Brain microvascular endothelial cell (primary cell): ENCODE data around the gene CLNS1A.

Source experiments
- DNase-seq: peaks from one replicate; pipeline ENCODE4 v3.0.0-alpha.2; 2020
- H3K27ac ChIP-seq: fragments of 250-450 bp; sonication (Bioruptor Pico); 2 replicates; pipeline ENCODE4 v1.5.1; 2020; ENCODE audit warnings: mild to moderate bottlenecking, moderate library complexity
- H3K27me3 ChIP-seq: fragments of 250-450 bp; sonication (Bioruptor Pico); replicated peaks from 2 replicates; pipeline ENCODE4 v1.5.1; 2020; ENCODE audit warnings: mild to moderate bottlenecking
- H3K36me3 ChIP-seq: fragments of 250-450 bp; sonication (Bioruptor Pico); replicated peaks from 2 replicates; pipeline ENCODE4 v1.5.1; 2020; ENCODE audit warnings: mild to moderate bottlenecking
- H3K4me3 ChIP-seq: 2 replicates; pipeline ENCODE4 v1.5.1; 2011; ENCODE audit warnings: low read depth, mild to moderate bottlenecking, control low read depth, low read length, moderate library complexity
- in situ Hi-C: cut with HindIII; loops from 2 replicates; pipeline ENCODE4 v1.10.0; 2017; ENCODE audit warnings: low sequenced_read_pairs, low pct_ligation_motif_present
- TF ChIP-seq, protein P1 (sequence below): IDR thresholded peaks from 2 replicates; pipeline ENCODE4 v1.5.1; 2011; ENCODE audit warnings: low read depth, mild to moderate bottlenecking, moderate library complexity, low read length, control low read depth, inconsistent platforms; ENCODE audit errors: missing control alignments

The CLNS1A gene

DNA sequence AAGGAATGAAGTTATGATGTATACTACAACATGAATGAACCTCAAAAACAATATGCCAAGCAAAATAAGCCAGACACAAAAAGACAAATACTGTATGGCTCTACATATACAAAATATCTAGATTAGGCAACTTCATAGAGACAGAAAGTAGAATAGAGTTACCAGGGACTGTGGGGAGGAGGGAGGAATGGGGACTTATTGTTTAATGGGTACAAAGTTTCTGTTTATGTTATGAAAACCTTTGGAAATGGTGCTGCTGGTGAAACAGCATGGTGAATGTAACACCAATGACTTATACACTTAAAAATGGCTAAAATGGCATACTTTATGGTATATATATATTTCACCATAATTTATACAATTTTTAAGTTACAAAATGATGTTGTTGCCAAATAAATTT lies 43.7 kb downstream of the CLNS1A start:
- TF ChIP-seq, protein P1, sequence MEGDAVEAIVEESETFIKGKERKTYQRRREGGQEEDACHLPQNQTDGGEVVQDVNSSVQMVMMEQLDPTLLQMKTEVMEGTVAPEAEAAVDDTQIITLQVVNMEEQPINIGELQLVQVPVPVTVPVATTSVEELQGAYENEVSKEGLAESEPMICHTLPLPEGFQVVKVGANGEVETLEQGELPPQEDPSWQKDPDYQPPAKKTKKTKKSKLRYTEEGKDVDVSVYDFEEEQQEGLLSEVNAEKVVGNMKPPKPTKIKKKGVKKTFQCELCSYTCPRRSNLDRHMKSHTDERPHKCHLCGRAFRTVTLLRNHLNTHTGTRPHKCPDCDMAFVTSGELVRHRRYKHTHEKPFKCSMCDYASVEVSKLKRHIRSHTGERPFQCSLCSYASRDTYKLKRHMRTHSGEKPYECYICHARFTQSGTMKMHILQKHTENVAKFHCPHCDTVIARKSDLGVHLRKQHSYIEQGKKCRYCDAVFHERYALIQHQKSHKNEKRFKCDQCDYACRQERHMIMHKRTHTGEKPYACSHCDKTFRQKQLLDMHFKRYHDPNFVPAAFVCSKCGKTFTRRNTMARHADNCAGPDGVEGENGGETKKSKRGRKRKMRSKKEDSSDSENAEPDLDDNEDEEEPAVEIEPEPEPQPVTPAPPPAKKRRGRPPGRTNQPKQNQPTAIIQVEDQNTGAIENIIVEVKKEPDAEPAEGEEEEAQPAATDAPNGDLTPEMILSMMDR, result no peak
- in situ Hi-C loops, result no loop called here
- H3K36me3 ChIP-seq, result no peaks in the 10 kb centered on the region
- H3K4me3 ChIP-seq, result no peak overlapping the region
- no peak overlapping the region for H3K27ac ChIP-seq
- no peak for DNase-seq
- H3K27me3 ChIP-seq, result no peaks in the 10 kb centered on the region

DNA sequence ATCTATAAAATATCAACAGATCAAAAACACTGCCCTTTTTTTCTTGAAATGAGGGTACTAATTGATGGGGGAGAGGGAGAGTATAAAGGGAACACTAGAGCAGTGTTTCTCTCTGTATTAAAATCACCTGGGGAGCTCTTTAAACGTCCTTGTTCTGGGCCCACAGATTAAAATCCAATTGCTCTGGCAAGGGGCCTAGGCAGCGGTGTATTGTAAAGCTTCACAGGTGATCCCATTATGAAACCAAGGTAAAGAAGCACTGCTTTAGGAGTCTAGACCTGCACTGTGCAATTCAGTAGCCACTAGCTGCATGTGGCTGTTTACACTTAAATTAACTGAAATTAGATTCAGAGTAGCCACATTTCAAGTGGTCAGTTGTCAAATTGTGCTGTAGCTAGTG lies 44.9 kb downstream of the CLNS1A start:
- Histone ChIP-seq H3K4me3 (no peak overlapping the region), H3K27me3 (no peaks in the 10 kb centered on the region), H3K36me3 (no peaks in the 10 kb centered on the region), H3K27ac (no peak overlapping the region)
- in situ Hi-C loops, result no loop called here
- DNase-seq, result no peak
- TF ChIP-seq, protein P1, result no peak

DNA sequence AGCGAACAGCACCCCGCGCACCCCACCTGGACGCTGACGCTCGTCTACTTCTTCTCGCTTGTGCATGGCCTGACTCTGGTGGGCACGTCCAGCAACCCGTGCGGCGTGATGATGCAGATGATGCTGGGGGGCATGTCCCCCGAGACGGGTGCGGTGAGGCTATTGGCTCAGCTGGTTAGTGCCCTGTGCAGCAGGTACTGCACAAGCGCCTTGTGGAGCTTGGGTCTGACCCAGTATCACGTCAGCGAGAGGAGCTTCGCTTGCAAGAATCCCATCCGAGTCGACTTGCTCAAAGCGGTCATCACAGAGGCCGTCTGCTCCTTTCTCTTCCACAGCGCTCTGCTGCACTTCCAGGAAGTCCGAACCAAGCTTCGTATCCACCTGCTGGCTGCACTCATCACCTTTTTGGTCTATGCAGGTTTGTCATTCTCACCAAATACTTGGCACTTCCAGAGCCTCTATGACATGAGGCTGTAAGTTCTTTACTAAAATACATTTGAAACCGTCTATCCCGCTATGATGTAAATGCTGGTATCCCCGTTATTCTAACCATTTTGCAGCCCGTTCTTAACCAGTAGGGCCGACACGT lies 47.3 kb downstream of the CLNS1A start:
- in situ Hi-C loops, result no loop called here
- Histone ChIP-seq H3K36me3 (no peaks in the 10 kb centered on the region), H3K27me3 (no peaks in the 10 kb centered on the region), H3K27ac (no peak overlapping the region), H3K4me3 (peak overlapping the region; percentile 66)
- peak; percentile 21 for DNase-seq
- TF ChIP-seq, protein P1, result no peak

DNA sequence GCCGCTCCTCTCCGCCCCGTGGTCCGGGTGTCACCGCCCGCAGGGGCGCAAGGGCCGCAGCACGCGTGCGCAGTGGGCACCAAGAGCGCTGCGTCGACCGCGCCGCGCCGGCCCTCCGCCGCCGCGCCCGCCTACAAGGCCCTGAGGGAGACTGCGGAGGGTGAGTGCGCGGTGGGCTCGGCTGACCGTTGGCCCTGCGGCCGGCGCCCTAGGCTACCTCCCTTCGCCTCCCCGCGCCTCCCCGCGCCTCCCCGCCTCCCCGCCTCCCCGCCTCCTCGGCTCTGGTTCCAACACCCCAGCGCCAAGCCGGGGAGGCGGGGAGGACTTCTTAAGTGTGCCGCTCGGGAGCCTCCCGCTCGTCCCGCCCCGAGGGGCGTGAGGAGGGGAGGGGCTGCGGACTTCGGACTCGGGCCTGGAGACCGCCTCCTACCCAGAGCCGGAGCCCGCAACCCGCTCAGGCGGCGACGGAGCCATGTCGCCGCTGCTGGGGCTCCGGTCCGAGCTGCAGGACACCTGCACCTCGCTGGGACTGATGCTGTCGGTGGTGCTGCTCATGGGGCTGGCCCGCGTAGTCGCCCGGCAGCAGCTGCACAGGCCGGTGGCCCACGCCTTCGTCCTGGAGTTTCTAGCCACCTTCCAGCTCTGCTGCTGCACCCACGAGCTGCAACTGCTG lies 47.9 kb downstream of the CLNS1A start, which contains the start of gene AQP11:
Gene AQP11, plus strand, starts transcription at position 433 of the 673 bp plus-strand sequence. Its CDS starts 40 bp downstream, at position 473.
- no peak within 1 kb of the TSS for H3K27ac ChIP-seq
- in situ Hi-C loops, result no loop called here

DNA sequence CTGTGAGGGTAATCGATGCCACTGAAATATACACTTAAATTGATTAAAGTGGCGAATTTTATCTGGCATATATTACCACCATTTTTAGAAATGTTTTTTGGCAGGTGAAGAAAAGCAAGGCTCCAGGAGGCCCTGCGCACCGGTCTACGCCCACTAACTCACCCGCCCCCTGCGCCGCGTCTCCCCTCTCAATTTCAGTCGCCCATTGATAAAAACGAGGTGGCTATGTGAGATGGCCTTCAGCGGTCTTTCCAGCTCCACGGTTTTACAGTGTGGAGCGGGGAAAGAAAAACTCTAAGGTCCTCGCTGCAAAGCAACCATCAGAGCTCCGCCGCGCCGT lies 48.4 kb downstream of the CLNS1A start:
- no peaks in the 10 kb centered on the region for H3K27me3 ChIP-seq
- H3K36me3 ChIP-seq, result no peaks in the 10 kb centered on the region
- H3K4me3 ChIP-seq, result peak overlapping the region; percentile 66
- in situ Hi-C loops, result no loop called here
- no peak for DNase-seq
- no peak overlapping the region for H3K27ac ChIP-seq
- TF ChIP-seq, protein P1, result no peak

More for the DNA sequence above, 47.9 kb downstream of the CLNS1A start, which contains the start of gene AQP11:
- H3K36me3 ChIP-seq, result no peaks in the 10 kb centered on the region
- peak; percentile 63 for DNase-seq
- peak within 1 kb of the TSS; percentile 66 for H3K4me3 ChIP-seq
- H3K27me3 ChIP-seq, result no peaks in the 10 kb centered on the region
- TF ChIP-seq, protein P1, result no peak
